Measurements from ENCODE around the gene NRP2. TPM values are rescaled to one million over a fixed set of nuclear protein-coding genes. Genes with fewer than 3 reads are reported as not detected.

The NRP2 gene
- total and polyA plus RNA-seq, 4 donors = 3.8 to 17.7 (median 12.2) TPM

DNA sequence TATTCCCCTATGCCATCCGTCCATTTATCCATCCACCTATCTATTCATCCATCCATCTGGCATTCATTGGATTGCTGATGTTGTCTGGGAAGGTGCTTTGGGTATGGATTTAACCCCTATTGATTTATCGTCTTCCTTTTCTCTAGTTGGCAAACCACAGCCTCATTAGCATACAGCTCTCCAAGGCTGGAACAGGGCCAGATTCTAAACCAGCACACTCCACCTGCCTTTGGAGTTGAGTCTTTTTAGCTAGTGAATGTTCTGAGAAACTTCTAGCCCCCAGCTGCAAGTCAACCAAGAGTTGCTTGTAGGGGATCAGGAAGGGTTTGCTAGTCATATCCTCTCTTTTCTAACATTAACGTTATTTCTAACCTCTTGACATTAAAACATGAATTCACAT is 90.7 kb downstream of the NRP2 start:
- Histone ChIP-seq H3K4me1 (ENCODE audit: control insufficient read depth in 4 of 4, insufficient read depth in 4 of 4, low read length in 3 of 4) (peaks cover 0 to 13% (median under 1%) of the 10 kb centered on the region in 4 donors), H3K36me3 (ENCODE audit: control insufficient read depth in 4 of 4, insufficient read depth in 3 of 4, low read depth in 1 of 4, low read length in 3 of 4) (peaks cover 0 to 2% (median 0%) of the 10 kb centered on the region in 4 donors), H3K9ac (ENCODE audit: low read depth in 1 of 2, low read length in 2 of 2) (no peak overlapping the region), H3K9me3 (ENCODE audit: control insufficient read depth in 4 of 4, low read length in 3 of 4) (no peaks in the 10 kb centered on the region), H3K27ac (ENCODE audit: low read depth in 1 of 2, low read length in 2 of 2) (no peak overlapping the region), H3K27me3 (ENCODE audit: control insufficient read depth in 4 of 4, insufficient read depth in 4 of 4, low read length in 3 of 4) (no peaks in the 10 kb centered on the region), H3K4me3 (ENCODE audit: low read depth in 1 of 3, low read length in 3 of 3) (no peak overlapping the region)
- WGBS = 57% methylated on average over 3 of the region's 3 CpGs
- no peak for DNase-seq (ENCODE audit: low spot score)
- TF ChIP-seq, protein P1, sequence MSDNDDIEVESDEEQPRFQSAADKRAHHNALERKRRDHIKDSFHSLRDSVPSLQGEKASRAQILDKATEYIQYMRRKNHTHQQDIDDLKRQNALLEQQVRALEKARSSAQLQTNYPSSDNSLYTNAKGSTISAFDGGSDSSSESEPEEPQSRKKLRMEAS (IDR thresholded peaks at IDR 0.05) = no peak
- TF ChIP-seq HNF4G (IDR thresholded peaks at IDR 0.05) (no peak), HNF4A (conservative IDR thresholded peaks at IDR 0.05) (no peak), GABPA (IDR thresholded peaks at IDR 0.05 in 1 of 2, conservative IDR thresholded peaks at IDR 0.05 in 1 of 2) (no peak), JUND (IDR thresholded peaks at IDR 0.05) (no peak), TAF1 (conservative IDR thresholded peaks at IDR 0.05) (no peak), NR2F2 (IDR thresholded peaks at IDR 0.05) (no peak), EGR1 (IDR thresholded peaks at IDR 0.05; ENCODE audit: low read depth in 2 of 2) (no peak), RXRA (IDR thresholded peaks at IDR 0.05) (no peak), FOXA2 (IDR thresholded peaks at IDR 0.05) (no peak), SP1 (IDR thresholded peaks at IDR 0.05) (no peak), YY1 (IDR thresholded peaks at IDR 0.05) (no peak), FOXA1 (IDR thresholded peaks at IDR 0.05) (no peak)
- TF ChIP-seq, protein P2, sequence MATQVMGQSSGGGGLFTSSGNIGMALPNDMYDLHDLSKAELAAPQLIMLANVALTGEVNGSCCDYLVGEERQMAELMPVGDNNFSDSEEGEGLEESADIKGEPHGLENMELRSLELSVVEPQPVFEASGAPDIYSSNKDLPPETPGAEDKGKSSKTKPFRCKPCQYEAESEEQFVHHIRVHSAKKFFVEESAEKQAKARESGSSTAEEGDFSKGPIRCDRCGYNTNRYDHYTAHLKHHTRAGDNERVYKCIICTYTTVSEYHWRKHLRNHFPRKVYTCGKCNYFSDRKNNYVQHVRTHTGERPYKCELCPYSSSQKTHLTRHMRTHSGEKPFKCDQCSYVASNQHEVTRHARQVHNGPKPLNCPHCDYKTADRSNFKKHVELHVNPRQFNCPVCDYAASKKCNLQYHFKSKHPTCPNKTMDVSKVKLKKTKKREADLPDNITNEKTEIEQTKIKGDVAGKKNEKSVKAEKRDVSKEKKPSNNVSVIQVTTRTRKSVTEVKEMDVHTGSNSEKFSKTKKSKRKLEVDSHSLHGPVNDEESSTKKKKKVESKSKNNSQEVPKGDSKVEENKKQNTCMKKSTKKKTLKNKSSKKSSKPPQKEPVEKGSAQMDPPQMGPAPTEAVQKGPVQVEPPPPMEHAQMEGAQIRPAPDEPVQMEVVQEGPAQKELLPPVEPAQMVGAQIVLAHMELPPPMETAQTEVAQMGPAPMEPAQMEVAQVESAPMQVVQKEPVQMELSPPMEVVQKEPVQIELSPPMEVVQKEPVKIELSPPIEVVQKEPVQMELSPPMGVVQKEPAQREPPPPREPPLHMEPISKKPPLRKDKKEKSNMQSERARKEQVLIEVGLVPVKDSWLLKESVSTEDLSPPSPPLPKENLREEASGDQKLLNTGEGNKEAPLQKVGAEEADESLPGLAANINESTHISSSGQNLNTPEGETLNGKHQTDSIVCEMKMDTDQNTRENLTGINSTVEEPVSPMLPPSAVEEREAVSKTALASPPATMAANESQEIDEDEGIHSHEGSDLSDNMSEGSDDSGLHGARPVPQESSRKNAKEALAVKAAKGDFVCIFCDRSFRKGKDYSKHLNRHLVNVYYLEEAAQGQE (IDR thresholded peaks at IDR 0.05) = no peak
- TF ChIP-seq, protein P3, sequence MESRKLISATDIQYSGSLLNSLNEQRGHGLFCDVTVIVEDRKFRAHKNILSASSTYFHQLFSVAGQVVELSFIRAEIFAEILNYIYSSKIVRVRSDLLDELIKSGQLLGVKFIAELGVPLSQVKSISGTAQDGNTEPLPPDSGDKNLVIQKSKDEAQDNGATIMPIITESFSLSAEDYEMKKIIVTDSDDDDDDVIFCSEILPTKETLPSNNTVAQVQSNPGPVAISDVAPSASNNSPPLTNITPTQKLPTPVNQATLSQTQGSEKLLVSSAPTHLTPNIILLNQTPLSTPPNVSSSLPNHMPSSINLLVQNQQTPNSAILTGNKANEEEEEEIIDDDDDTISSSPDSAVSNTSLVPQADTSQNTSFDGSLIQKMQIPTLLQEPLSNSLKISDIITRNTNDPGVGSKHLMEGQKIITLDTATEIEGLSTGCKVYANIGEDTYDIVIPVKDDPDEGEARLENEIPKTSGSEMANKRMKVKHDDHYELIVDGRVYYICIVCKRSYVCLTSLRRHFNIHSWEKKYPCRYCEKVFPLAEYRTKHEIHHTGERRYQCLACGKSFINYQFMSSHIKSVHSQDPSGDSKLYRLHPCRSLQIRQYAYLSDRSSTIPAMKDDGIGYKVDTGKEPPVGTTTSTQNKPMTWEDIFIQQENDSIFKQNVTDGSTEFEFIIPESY (IDR thresholded peaks at IDR 0.05) = no peak
- TF ChIP-seq, protein P4, sequence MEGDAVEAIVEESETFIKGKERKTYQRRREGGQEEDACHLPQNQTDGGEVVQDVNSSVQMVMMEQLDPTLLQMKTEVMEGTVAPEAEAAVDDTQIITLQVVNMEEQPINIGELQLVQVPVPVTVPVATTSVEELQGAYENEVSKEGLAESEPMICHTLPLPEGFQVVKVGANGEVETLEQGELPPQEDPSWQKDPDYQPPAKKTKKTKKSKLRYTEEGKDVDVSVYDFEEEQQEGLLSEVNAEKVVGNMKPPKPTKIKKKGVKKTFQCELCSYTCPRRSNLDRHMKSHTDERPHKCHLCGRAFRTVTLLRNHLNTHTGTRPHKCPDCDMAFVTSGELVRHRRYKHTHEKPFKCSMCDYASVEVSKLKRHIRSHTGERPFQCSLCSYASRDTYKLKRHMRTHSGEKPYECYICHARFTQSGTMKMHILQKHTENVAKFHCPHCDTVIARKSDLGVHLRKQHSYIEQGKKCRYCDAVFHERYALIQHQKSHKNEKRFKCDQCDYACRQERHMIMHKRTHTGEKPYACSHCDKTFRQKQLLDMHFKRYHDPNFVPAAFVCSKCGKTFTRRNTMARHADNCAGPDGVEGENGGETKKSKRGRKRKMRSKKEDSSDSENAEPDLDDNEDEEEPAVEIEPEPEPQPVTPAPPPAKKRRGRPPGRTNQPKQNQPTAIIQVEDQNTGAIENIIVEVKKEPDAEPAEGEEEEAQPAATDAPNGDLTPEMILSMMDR (IDR thresholded peaks at IDR 0.05; ENCODE audit: low read depth, low read length, missing input control) = no peak
- TF ChIP-seq, protein P5, sequence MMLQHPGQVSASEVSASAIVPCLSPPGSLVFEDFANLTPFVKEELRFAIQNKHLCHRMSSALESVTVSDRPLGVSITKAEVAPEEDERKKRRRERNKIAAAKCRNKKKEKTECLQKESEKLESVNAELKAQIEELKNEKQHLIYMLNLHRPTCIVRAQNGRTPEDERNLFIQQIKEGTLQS (IDR thresholded peaks at IDR 0.05) = no peak
